ENCODE measurements around the gene THBS3.

GRCh38 chr1:155176544-155177071 is 31.1 kb downstream of the THBS3 start:
- TF ChIP-seq EGR1 (IDR thresholded peaks at IDR 0.05) (no peak), MAX (IDR thresholded peaks at IDR 0.05) (no peak), EP300 (IDR thresholded peaks at IDR 0.05; ENCODE audit: borderline replicate concordance) (no peak), TAF1 (IDR thresholded peaks at IDR 0.05; ENCODE audit: low read depth) (no peak), REST (IDR thresholded peaks at IDR 0.05; ENCODE audit: low read depth) (no peak), CREB1 (IDR thresholded peaks at IDR 0.05; ENCODE audit: low read depth) (no peak)
